Brain microvascular endothelial cell (primary cell): Measurements from ENCODE around the gene SAMD13.

Source experiments
- DNase-seq: peaks from one replicate; pipeline ENCODE4 v3.0.0-alpha.2; 2020
- H3K27ac ChIP-seq: fragments of 250-450 bp; sonication (Bioruptor Pico); 2 replicates; pipeline ENCODE4 v1.5.1; 2020; ENCODE audit warnings: mild to moderate bottlenecking, moderate library complexity
- H3K27me3 ChIP-seq: fragments of 250-450 bp; sonication (Bioruptor Pico); replicated peaks from 2 replicates; pipeline ENCODE4 v1.5.1; 2020; ENCODE audit warnings: mild to moderate bottlenecking
- H3K36me3 ChIP-seq: fragments of 250-450 bp; sonication (Bioruptor Pico); replicated peaks from 2 replicates; pipeline ENCODE4 v1.5.1; 2020; ENCODE audit warnings: mild to moderate bottlenecking
- H3K4me3 ChIP-seq: 2 replicates; pipeline ENCODE4 v1.5.1; 2011; ENCODE audit warnings: low read depth, mild to moderate bottlenecking, control low read depth, low read length, moderate library complexity
- in situ Hi-C: cut with HindIII; loops from 2 replicates; pipeline ENCODE4 v1.10.0; 2017; ENCODE audit warnings: low sequenced_read_pairs, low pct_ligation_motif_present
- TF ChIP-seq, protein P1 (sequence below): IDR thresholded peaks from 2 replicates; pipeline ENCODE4 v1.5.1; 2011; ENCODE audit warnings: low read depth, mild to moderate bottlenecking, moderate library complexity, low read length, control low read depth, inconsistent platforms; ENCODE audit errors: missing control alignments

The SAMD13 gene

DNA sequence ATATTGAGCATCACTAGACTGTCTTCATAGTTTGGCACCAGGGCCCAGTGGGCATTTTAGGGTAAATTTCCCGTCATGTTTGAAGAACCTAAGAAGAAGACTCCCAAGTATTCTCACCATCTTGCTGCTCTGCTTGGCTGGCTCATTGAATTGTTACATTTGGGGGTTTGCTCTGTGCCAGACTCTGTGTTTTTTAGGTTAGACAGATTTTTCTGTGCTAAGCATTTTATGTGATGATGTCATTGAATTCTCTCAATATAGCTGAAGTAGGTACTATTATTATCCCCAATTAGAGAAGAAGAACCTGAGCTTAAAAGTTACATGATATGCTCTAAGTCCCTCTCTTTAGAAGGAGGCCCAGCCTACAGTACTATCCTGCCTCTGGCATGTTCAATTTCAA lies 68.8 kb downstream of the SAMD13 start:
- in situ Hi-C loops: no loop called here
- H3K36me3 ChIP-seq: no peaks in the 10 kb centered on the region
- TF ChIP-seq, protein P1, sequence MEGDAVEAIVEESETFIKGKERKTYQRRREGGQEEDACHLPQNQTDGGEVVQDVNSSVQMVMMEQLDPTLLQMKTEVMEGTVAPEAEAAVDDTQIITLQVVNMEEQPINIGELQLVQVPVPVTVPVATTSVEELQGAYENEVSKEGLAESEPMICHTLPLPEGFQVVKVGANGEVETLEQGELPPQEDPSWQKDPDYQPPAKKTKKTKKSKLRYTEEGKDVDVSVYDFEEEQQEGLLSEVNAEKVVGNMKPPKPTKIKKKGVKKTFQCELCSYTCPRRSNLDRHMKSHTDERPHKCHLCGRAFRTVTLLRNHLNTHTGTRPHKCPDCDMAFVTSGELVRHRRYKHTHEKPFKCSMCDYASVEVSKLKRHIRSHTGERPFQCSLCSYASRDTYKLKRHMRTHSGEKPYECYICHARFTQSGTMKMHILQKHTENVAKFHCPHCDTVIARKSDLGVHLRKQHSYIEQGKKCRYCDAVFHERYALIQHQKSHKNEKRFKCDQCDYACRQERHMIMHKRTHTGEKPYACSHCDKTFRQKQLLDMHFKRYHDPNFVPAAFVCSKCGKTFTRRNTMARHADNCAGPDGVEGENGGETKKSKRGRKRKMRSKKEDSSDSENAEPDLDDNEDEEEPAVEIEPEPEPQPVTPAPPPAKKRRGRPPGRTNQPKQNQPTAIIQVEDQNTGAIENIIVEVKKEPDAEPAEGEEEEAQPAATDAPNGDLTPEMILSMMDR: no peak

DNA sequence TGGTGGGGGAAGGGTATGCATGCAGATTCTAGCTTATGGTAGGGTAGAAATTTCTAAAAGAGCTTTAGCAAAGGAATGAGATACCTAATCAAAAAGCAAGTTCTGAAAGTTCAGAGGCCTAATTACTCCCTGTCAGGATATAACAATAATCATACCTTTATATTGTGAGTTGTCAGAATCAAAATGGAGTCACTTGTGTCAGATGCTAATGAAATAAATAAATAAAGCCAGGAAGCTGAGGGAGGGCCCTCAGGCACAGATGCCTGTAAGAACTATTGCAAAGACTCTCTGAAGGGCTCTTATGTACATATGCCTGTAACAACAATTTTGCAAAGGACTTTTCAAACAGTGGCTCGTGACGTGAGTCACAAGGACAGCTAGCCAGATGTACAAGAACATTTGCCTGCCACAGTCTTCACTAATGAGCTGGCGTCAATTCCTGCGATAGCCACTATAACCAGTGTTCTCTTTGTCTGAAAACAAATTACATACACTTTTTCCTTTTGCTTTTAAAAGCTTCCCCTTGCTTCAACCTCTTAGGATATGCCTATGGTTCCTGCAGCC lies 69.4 kb downstream of the SAMD13 start:
- no peaks in the 10 kb centered on the region for H3K27me3 ChIP-seq
- no peak overlapping the region for H3K27ac ChIP-seq
- no peaks in the 10 kb centered on the region for H3K36me3 ChIP-seq
- DNase-seq: peak; percentile 84
- TF ChIP-seq, protein P1: peak; percentile 10
- no peak overlapping the region for H3K4me3 ChIP-seq
- in situ Hi-C loops: no loop called here

More for the DNA sequence above, 68.8 kb downstream of the SAMD13 start:
- DNase-seq: no peak
- H3K27ac ChIP-seq: no peak overlapping the region
- H3K27me3 ChIP-seq: no peaks in the 10 kb centered on the region
- no peak overlapping the region for H3K4me3 ChIP-seq

DNA sequence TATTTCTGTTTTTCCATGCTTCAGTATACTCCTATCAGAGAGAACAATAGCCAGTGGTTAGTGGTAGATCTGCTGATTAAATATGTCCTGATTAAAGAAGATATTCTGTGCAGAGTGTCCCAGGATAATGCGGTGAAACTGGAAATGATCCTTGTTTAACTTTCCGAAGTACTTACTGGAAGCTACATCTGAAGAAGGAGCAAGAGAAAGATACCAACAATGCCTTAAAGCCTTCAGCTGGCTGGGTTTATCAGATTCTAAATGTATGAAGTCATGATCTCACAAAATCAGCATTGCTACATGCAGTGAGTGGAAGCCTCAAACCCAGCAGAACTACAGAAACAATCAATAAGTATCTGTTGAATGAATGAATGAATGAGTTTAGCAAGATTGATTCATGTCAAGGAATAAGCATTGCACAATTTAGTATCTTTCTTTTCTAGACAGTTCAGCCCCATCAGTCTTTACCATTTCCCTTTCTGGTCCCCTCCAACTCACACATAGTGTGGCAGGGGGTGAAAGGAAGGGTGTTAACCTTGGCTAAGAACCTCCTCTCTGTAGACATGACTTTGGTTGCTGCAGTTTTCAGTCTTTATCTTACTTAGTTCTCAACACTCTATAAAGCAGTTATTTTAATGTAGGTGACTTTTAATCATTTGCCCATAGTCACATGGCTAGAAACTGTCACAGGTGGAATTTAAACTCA lies 72.1 kb downstream of the SAMD13 start:
- Histone ChIP-seq H3K36me3 (no peaks in the 10 kb centered on the region), H3K4me3 (no peak overlapping the region), H3K27me3 (no peaks in the 10 kb centered on the region), H3K27ac (no peak overlapping the region)
- DNase-seq: no peak
- TF ChIP-seq, protein P1: no peak
- in situ Hi-C loops: no loop called here

DNA sequence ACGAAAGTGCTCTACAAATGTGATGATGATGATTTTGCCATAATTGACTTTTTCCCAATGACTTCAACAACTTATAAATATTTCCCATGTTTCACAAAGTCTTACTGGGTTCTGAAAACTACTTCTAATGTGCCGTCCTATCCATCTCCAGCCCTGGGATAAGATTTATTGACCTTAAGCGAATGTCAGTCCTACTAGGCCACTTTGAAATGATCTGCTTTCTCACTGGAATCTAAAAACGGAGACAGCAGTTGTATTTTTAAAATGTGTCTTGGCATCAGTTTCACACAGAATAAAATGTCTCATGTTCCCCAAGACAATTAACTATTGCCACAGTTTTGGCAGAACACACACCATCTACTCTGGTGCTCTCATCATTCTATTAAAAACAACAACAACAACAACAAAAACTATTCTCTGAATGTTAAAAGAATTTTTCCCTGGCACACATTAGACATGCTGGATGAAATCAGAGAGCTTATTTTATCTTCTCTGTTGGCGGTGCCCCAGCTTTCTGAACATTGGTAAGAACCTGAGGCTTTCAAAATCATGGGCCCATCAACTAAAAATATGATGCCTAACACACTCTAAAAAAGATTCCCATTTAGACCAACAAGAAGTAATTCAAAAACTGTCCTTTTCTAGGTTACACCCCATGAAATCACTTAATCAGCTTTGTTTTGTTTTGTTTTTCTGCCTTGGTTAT lies 73.6 kb downstream of the SAMD13 start:
- in situ Hi-C loops: no loop called here
- Histone ChIP-seq H3K27me3 (no peaks in the 10 kb centered on the region), H3K4me3 (no peak overlapping the region), H3K36me3 (no peaks in the 10 kb centered on the region), H3K27ac (no peak overlapping the region)
- no peak for DNase-seq
- TF ChIP-seq, protein P1: no peak

DNA sequence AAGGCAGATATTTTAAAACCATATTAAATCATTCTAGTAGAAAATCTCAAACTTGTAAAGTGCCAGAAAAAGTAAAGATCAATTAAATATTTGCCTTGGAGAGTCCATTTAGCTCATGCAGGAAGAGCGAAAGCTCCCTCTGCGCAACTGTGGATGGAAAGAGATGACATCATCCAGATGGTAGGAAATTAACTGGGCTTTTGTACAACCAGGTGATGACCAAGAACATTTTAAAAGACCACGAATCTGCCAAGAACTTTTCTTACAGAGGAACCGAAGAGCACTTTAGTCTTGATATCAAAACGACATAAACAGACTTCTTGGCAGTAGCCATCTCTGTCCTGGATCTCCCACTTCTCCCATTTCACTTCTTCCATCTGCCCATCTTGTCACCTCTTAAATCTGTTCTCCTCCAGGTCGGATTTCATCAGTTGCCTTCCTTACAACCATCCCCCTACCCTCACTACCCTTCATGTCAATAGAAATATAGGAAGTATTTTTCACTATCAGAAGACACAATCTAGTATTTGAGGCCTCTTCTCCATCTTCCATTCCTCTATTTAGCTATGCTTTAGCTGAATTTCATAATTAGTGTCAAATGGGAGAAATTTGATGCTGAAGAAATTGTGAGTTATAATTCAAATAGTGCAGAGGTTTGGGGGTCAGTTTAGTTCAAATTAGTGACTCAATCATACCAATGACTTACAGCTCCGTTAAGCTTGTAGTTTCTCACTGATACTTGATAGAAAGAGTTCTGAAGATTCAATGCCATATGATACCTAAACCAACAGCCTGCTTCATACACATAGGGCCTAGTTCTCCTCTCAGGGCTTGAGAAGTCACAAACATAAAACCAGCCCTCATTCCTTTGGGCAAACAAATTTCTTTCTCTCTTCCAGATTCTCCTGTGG lies 74.7 kb downstream of the SAMD13 start:
- DNase-seq: no peak
- in situ Hi-C loops: no loop called here
- H3K36me3 ChIP-seq: no peaks in the 10 kb centered on the region
- no peak overlapping the region for H3K27ac ChIP-seq
- H3K27me3 ChIP-seq: no peaks in the 10 kb centered on the region
- no peak overlapping the region for H3K4me3 ChIP-seq
- TF ChIP-seq, protein P1: no peak
